ENCODE measurements around the gene SPDYE16.

- TF ChIP-seq CTCF (IDR thresholded peaks at IDR 0.05 in 4 of 5, conservative IDR thresholded peaks at IDR 0.05 in 1 of 5) (no peak), POLR2A (IDR thresholded peaks at IDR 0.05) (no peak)
These were observed 27.9 kb downstream of the SPDYE16 start for GRCh38 chr7:76514926-76515771.

Measured in gastrocnemius medialis (tissue), 4 donors.